Activated CD8-positive, alpha-beta memory T cell treated with anti-CD3 and anti-CD28 coated beads, Interleukin-2, amount 50 U/mL, for 48 hours (primary cell): ENCODE measurements around the gene TNK2.
"Not testable (repeated sequence)": the region's sequence is repeated elsewhere in the genome, so short reads cannot be mapped to it uniquely, and the experiment has no call there.

ENCODE experiments used
- DNase-seq: peaks from one replicate; pipeline ENCODE4 v3.0.0-alpha.2; 2020

The TNK2 gene

GRCh38 chr3:195907934-195908693 is at the start of gene TNK2:
TSS of gene TNK2 (minus strand) at chr3:195908551. CDS start at chr3:195888588, 19,963 bp downstream.
- peak; percentile 78 for DNase-seq

DNA sequence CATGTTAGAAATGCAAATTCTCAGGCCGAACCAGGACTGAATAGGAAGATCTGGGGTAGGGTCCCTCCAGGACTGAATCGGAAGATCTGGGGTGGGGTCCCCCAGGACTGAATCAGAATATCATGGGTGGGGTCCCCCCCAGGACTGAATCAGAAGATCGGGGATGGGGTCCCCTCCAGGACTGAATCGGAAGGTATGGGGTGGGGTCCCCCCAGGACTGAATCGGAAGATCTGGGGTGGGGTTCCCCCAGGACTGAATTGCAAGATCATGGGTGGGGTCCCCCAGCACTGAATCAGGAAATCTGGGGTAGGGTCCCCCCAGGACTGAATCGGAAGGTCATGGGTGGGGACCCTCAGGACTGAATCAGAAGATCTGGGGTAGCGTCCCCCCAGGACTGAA is 48.2 kb upstream of the TNK2 start:
- peak; percentile 50 for DNase-seq

- DNase-seq, result peak; percentile 84
These were observed 47.1 kb upstream of the TNK2 start for GRCh38 chr3:195955416-195955841.

- peak; percentile 75 for DNase-seq
These were observed 46.4 kb upstream of the TNK2 start for GRCh38 chr3:195954752-195955119.

DNA sequence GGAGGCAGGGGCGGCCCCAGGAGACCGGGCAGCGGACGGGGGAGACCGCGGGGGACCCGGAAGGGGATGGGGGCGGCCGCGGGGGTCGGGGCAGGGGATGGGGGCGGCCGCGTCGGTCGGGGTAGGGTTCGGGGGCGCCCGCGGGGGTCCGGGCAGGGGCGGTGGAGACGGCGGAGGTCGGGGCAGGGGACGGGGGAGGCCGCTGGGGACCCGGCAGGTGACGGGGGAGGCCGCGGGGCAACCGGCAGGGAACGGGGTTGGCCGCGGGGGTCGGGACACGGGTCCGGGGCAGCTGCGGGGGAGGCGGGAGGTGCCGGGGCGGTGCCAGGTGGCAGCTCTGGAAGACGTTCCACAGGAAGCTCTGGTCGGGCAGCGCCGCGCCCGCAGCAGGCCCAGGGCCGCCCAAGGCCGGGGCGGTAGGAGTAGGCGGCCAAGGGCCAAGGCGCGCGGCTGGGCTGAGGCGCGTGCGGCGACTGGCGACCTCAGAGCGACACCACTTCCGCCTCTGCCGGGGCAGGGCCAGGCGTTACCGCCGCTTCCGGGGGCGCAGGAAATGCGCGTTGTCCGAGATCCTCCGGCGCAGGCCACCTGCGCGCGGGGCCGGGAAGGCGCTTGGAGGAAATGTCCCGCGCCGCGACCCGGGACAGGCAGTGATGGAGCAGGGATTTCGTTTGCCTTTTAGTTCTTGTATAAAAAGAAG is 45.9 kb upstream of the TNK2 start:
- peak; percentile 89 for DNase-seq

- peak; percentile 48 for DNase-seq
These were observed 44.2 kb upstream of the TNK2 start for GRCh38 chr3:195952590-195952989.

GRCh38 chr3:195951443-195952177 is 43.3 kb upstream of the TNK2 start:
- peak; percentile 46 for DNase-seq

DNA sequence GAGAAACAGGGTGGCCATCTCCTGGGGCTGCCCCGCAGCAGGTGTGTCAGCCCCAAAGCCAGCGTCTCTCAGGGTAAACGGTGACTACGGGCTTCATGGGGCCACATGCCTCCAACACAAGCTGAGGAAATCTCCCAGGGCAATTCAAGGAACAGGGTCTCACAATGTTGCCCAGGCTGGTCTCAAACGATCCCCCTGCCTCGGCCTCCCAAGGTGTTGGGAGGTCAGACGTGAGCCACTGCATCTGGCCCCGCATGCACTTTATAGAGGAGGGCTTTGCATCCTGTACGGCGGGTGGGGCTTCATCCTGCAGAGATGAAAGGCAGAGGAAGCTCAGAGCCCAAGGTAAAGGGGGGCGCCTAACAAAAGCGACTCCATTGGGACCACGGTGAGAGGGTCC is 42.4 kb upstream of the TNK2 start:
- DNase-seq, result peak; percentile 57

GRCh38 chr3:195950164-195950563 is 41.8 kb upstream of the TNK2 start:
- DNase-seq, result peak; percentile 39

DNA sequence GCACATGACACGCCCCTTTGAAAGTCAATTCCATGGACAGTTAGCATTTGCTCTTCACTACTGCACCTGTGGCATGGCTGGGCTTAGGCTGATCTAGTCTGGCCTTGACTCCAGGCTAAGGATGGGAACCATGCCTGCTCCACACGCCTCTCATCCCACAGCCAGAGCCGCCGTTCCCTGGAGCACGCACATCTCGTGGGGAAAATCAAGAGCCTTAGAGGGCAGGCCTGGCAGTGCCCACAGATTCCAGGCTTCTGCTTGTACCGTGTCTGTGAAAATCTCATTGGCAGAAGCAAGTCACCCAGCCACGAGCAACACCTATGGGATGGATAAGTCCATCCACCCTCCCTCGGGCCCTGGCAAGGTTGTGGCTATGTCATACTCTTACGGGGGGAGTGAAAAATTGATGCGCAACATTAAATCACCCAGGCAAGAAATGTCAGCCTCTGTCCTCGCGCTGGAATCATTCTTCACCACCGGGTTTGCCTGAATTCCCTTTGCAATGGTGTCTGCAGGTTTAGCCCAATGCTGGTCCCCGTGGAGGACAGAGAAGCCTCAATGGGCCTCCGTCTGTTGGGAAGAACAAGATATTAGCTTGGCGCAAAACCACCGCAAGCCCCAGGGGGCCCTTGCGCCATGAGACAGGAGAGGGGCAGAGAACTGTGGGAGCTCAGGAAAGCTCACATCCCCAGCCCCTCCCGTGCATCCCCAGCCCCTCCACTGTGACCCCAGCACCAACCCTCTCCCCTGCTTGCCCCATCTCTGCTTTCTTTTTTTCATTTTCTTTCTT is 38.8 kb upstream of the TNK2 start:
- DNase-seq, result peak; percentile 30

DNA sequence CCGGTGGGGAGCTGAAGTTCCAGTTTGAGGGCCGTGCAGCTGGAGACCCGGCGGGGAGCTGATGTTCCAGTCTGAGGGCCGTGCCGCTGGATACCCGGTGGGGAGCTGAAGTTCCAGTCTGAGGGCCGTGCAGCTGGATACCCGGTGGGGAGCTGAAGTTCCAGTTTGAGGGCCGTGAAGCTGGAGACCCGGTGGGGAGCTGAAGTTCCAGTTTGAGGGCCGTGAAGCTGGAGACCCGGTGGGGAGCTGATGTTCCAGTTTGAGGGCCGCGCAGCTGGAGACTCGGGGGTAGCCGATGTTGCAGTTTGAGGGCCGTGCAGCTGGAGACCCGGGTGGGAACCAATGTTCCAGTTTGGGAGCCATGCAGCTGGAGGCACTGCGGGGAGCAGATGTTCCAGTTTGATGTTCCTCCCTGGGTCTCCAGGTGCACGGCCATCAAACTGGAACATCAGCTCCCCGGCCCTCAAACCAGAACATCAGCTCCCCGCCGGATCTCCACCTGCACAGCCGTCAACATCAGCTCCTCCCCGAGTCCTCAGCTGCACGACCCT is 33.0 kb upstream of the TNK2 start:
- peak; percentile 32 for DNase-seq

- DNase-seq, result not testable (repeated sequence)
These were observed 32.5 kb upstream of the TNK2 start for GRCh38 chr3:195940806-195941205.

- peak; percentile 29 for DNase-seq
These were observed 31.4 kb upstream of the TNK2 start for GRCh38 chr3:195939526-195940470.

GRCh38 chr3:195933044-195933430 is 24.7 kb upstream of the TNK2 start:
- not testable (repeated sequence) for DNase-seq

GRCh38 chr3:195932418-195933043 is 24.2 kb upstream of the TNK2 start:
- no peak for DNase-seq

- DNase-seq, result no peak
These were observed 23.4 kb upstream of the TNK2 start for GRCh38 chr3:195931582-195932273.

DNA sequence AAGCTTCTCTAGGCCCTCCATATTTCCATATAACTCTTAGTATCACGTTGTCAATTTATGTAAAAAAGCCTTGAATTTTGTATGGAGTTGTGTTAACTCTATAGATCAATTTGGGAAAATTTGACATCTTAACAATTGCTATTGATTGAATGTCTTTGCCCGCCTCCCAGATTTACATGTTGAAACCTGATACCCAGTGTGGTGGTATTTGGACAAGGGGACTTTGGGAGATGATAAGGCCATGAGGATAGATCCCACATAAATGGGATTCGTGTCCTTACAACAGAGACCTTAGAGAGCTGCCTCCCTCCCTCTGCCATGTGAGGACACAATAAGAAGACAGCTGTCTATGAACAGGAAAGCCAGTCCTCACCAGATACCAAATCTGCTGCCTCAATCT is 21.1 kb upstream of the TNK2 start:
- DNase-seq, result no peak

GRCh38 chr3:195921334-195921791 is 13.0 kb upstream of the TNK2 start:
- no peak for DNase-seq

DNA sequence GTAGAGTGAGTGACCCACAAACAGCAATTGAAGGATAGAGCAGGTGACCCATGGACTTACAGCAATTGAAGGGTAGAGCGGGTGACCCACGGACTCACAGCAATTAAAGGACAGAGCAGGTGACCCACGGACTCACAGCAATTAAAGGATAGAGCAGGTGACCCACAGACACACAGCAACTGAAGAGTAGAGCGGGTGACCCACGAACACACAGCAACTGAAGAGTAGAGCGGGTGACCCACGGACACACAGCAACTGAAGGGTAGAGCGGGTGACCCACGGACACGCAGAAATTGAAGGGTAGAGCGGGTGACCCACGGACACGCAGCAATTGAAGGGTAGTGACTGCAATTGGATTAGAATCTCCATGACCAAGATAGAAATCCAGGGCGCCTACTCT is 9.8 kb upstream of the TNK2 start:
- DNase-seq, result no peak

- no peak for DNase-seq
These were observed 8.6 kb upstream of the TNK2 start for GRCh38 chr3:195916991-195917390.
